DMS153 treated with DMSO at 0.1 percent for 48 hours (cell line): ENCODE results near the gene SORT1.
A peak's percentile ranks its signal among the peaks of the same experiment; 100 is the strongest.
"Not testable (repeated sequence)": the region's sequence is repeated elsewhere in the genome, so short reads cannot be mapped to it uniquely, and the experiment has no call there.

Experiments
- DNase-seq: peaks from one replicate; lab custom pipeline; 2025; ENCODE audit not compliant: unreplicated experiment; lab: John Stamatoyannopoulos, UW

Gene SORT1

GRCh38 chr1:109398343-109399225 is 866 bp upstream of the SORT1 start:
- DNase-seq: peak; percentile 29

DNA sequence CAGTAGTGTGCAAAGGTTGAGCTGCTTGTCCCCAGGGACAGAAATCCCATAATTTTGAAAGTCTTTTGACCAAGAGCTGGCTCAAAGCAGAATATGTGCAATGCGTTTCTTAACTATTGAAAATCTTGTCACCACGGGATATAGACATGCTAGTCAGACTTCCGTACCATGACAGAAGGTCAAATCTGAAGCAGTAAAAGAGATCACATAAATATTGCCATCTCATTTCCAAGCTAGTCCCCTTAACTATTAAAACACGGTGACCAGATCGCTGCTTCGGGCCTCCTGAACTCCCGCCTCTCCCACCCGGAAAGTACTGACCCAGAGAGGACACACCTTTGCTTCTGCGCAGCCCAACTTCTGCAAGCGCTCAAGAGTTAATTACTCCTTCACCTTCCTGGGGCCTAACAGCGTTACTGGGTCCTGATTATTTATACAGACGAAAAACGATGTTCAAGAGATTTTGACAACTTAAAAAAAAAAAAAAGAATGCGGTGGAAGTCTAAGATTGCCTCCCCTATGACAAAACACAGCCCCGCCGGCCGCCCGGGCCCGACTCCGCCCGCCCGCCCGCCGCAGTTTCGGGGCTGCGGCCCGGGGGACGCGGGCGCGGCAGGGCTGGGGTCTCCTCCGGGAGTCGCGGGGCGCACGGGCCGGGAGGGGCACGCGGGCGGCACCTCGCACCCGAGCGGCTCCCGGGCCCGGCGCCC is 692 bp downstream of the SORT1 start:
- no peak for DNase-seq

DNA sequence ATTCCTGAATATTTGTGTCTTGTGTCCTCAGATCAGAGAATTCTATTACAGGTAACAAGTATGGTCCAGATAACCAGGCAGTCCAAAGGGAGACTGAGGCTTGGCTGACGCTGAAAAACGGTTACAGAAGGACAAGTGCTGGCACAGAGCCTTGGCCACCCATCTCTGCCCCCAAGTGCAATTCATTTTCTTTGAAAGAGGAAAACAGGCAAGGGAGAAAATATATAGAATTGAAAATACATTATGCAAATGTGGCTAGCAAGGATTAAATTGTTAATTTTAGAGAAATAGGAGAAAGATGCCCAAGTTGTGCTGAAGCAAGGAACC is 1.2 kb downstream of the SORT1 start:
- DNase-seq: no peak

DNA sequence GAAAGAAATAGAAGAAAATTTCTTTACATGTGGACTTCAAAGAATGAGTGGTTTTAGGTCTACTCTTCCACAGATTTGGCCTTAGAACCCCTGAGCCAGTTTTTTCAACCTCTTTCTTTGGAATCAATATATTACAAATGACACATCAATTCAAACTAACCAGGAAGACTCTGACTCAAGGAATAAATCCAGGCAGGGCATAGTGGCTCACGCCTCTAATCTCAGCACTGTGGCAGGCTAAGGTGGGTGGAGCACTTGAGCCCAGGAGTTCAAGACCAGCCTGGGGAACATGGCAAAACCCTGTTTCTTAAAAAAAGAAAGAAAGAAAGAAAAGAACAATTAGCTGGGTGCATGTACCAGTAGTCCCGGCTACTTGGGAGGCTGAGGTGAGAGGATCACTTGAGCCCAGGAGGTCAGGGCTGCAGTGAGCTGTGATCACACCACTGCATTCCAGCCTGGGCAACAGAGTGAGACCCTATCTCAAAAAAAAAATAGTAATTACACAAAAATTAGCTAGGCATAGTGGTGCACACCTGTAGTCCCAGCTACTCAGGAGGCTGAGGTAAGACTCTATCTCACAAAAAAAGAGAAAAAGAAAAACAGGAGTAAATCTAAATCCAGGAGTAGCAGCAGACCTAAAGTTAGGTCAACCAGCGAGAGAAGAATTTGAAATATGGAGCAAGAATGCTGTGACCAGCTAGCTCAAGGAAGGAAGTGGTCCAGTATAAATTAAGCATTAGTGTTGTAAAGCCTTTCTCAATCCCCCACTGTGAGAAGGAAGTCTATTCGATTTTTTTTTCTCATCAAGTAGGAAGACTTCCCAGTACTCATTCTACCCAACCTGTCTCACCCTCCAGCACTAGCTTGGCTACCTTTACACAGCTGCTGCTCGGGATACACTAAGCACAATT is 1.9 kb downstream of the SORT1 start:
- no peak for DNase-seq

GRCh38 chr1:109395282-109395599 is 2.5 kb downstream of the SORT1 start:
- not testable (repeated sequence) for DNase-seq

- no peak for DNase-seq
Observed at GRCh38 chr1:109394591-109395281, 3.0 kb downstream of the SORT1 start.

DNA sequence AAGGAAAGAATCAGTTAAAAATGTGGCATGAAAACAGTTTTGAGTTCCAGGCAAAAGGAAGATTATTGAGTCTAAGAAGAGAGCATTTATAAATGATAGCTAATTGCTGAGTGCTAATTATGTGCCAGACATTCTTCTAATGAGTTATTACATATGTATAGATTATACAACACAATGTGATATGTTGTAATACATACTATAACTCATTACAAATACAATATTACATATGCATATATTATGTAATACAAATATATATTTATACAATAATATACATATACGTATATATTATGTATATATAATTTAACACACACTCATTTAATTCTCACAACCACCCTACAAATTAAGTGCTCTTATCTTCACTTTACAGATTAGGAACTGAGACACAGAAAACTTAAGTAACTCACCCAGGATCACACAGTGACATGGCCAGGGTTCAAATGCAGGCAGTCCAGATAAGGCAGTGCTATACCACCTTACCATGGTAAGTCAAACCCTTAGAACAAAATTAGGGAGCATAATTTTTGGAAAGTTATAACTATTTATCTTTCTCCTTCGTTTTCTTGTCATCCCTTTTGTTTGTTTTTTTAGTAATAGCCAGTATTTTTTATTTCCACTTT is 4.0 kb downstream of the SORT1 start:
- no peak for DNase-seq

DNA sequence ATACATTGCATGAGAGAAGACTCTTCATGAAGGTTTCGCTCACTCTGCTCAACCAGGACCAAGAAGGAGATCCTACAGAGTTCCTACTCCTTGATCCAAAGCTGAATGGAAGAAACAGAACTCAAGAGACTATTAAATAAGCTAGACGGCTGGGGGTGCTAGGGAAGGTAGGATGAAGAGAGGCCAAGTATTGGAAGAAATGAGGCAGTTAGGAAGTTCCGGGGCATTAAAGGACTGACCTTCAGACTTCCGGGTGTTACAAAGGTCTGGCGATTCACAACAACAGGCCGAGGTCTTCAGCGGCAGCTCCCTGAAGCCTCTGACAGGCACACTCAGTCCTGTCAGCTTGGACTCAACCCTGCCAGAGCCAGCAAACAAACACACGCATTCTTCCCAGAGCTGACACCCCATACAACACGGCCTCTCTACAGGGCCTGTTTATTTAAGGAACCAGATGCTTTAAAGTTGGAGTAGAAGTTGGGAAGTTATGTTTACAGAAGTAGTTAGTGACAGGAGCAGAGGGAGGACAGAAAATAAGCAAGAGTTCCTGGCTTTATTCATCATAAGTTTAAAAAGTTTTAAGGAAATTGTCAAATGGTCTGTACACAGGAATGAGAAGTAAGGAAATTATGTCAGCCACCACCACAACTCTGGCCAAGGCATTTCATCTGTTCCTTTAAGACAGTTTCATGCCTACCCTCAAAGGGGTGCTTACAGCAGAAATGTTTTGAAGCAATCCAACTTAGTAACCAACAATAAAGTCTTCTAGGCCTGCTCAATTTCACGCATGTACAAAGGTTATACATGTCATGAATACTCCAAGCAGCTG is 4.7 kb downstream of the SORT1 start:
- DNase-seq: no peak

GRCh38 chr1:109392037-109392787 is 5.5 kb downstream of the SORT1 start:
- DNase-seq: no peak

DNA sequence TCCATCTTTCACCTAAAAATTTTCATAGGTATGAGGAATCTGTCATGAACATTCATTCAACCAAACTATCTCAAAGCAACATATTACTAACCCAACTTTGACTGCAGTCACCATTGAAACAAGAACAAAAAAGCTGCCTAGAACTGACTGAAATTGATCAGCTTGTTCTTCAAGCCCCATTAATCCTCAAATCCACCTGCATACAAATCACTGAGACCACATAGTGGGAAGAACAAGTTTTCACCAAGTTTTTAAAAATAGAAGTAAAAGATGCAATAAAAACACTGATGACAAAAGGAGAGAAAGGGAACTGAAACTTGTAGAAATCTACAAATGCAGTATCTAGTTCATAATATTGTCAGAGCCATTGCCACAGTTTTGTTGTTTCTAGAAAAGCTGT is 6.1 kb downstream of the SORT1 start:
- no peak for DNase-seq

DNA sequence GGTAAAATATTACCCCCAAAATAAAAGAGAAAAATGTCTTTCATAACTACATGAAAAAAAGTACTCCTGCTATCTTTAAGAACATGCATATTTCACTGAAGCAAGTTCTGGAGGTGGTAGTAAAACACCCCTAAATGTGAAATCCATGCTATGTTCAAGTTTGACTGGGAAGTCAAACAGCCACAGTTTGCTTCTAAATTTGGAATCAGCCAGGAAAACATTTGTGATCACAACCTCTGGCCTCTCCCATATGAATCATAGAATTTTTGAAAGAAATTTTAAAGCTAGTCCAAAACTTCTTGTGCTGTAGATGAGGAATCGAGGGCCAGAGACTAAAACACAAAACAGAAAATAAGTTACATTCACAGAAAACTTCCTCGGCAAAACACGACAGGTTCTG is 6.6 kb downstream of the SORT1 start:
- no peak for DNase-seq

DNA sequence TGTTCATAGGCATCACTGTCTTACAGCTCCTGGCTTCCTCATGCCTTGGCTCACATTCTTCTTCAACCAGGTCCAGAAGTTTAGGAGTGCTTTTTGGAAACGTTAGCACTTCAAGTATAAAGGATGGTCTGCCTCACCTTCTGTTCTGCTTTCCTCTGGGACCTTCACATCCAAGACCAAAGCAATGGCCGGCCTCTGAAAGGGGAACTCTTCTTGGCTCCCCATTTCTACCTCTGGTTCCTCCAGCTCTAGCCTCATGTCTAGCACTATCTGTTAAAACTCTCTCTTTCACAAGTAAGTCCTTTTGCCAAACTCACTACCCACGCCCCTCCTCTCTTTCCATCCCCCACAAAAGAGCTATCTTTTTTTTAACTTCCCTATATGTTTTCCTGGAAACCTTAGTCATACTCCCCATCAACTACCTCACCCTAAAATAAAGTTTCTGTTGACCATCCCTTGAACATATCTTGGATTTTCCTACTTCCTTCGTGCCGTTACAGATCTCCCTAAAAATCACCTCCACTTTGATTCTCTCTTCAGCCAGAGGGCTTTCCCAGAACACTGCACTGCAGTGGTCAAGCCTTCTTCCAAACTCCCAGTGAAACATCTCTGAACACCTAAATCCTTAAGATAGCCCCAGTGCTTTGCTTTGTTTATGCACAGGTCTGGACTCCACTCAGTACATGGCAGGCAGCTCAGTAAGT is 7.9 kb downstream of the SORT1 start:
- no peak for DNase-seq

DNA sequence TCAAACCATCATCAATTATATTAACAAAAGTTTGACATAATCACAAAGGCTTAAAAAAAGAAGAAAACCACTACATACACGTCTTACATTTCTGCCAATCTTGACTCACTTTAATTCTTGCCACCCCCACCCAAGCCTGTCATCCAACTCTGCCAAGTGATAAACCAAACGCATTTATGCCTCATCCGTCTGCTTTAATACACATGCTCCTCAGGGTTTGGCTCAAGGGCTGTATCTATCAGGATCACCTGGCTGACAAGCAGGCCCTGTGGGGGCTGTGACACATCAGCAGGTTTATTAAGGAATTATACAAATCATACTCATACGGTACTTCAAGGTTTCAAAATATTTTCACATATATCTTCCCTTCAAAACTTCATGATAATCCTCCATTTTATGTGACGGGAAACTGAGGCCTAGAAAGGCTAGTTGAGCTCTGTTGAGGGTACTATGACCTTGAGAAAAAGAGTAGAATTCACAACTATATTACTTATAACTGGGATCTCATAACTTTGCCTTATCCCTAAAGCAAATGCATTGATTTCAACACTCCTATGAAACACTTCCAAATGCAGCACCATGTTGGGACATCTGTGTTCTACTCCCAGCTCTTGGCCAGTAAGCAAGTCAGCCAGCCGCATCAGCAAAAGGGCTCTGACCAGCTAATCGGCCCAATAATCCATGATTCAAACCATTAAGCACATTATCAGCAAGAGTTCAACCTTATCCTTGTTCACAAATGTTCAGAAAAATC is 8.7 kb downstream of the SORT1 start:
- no peak for DNase-seq

DNA sequence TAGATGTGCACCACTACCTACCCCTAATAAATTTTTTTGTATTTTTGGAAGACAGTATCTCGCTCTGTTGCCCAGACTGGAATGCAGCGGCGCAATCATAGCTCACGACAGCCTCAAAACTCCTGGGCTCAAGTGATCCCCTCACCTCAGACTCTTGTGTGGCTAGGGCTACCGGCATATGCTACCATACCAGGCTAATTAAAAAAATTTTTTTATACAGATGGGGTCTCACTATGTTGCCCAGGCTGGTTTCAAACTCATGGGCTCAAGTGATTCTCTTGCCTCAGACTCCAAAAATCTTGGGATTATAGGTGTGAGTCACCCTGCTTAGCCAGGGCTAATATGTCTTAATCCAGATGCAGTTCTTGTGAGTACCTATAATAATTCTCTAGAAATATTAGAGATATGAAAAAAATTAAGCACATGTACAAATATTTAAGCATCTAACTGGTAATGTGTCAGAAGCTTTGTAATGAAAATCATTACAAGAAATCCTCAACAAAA is 9.5 kb downstream of the SORT1 start:
- no peak for DNase-seq

DNA sequence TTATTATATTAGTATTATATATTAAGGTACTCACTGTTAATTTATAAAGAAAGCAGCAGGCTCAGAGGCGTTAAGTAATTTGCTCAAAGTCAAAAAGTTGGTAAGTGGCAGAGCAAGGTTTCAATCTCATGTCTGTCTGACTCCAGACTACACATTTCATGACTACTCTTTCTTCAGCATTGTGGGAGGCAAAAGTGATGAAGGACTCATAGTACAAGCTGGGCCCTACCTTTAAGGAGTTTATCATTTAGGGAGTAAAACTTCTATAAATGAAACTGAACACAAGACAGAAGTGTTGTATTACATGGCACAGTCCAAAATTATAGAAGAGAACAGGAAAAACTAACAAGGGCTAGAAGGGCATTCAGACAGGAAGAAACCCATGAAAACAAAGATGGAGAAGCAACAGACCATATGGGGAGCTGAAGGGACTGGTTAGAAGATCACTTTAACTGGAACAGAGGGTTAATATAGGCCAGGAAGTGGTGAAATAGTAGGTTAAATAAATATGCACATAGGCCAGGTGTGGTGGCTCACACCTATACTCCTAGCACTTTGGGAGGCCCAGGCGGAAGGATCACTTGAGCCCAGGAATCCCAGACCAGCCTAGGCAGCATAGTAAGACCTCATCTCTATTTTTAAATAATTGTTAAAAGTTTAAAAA is 11.5 kb downstream of the SORT1 start:
- DNase-seq: no peak

DNA sequence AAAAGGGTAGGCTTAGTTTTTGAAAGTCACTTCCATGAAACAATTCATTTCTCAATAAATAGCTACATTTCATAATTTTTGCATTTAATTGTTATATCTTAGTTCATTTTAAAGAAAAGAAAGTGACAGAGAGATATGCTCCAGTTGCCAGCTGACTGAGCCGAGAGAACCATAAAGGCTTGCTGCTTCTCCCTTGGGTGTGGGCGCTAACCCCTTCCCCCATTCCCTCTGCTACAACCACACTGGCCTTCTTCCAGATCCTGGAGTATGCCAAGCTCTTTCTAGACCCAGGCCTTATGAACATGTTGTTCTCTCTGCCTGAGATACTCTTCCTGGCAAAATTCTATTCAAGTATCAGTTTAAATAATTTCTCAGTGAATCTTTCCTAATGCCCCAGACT is 12.3 kb downstream of the SORT1 start:
- DNase-seq: no peak

GRCh38 chr1:109383854-109384253 is 13.9 kb downstream of the SORT1 start:
- DNase-seq: no peak
